ENCODE data around the gene SPTB. TPM values are rescaled to one million over a fixed set of nuclear protein-coding genes. Genes with fewer than 3 reads are reported as not detected.

Gene SPTB
- total RNA-seq, 1 experiment from 2014 or later: 0.43 TPM

DNA sequence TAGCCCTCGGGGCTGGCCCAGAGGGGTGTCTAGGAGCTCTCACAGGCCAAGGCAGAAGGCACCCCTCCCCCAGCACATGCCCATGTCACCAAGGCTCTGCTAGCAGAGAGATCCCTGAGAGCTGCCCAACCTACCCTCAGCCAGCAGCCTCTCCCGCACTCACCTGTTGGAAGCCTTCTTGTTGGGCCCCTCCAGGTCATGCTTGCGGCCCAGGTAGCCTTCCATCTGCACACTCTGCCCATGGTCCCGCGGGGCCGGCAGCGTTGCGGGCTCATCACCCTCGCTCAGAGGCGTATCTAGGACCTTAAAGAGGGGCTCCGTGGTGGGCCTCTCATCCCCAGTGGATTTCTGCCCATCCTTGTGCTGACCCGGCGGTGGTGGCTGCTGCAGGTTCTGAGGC, 126.3 kb downstream of the SPTB start:
- ChIA-PET CTCF (interaction anchor here (0.5 to 0.9 kb wide), 2 partner anchors 11 to 147 kb away, joined by 3 to 4 read pairs; no protein-coding TSS in a partner anchor), POLR2A (ENCODE audit: low non-redundant PET) (no interaction called here)
- no peak overlapping the region for H3K4me3 ChIP-seq (ENCODE audit: low read depth, low read length, poor library complexity, severe bottlenecking)
- no peaks in the 10 kb centered on the region for H3K4me1 ChIP-seq (ENCODE audit: insufficient read depth, low read length, poor library complexity, severe bottlenecking)
- H3K27ac ChIP-seq (ENCODE audit: low read depth, low read length, poor library complexity, severe bottlenecking): no peak overlapping the region
- intact Hi-C loops (cut with micrococcal nuclease; ENCODE audit: unreplicated experiment): no loop called here
- no TSS peak for BruUV-seq (replicated peaks)
- no peaks in the 10 kb centered on the region for H3K36me3 ChIP-seq (ENCODE audit: insufficient read depth, low read length, poor library complexity, severe bottlenecking)
- H3K9me3 ChIP-seq (ENCODE audit: low read depth, low read length, poor library complexity, severe bottlenecking): no peaks in the 10 kb centered on the region
- no peak for DNase-seq (ENCODE audit: low spot score)
- H3K27me3 ChIP-seq (replicated peaks; ENCODE audit: insufficient read depth, low read depth, low read length, poor library complexity): no peaks in the 10 kb centered on the region
- TF ChIP-seq, protein P1, sequence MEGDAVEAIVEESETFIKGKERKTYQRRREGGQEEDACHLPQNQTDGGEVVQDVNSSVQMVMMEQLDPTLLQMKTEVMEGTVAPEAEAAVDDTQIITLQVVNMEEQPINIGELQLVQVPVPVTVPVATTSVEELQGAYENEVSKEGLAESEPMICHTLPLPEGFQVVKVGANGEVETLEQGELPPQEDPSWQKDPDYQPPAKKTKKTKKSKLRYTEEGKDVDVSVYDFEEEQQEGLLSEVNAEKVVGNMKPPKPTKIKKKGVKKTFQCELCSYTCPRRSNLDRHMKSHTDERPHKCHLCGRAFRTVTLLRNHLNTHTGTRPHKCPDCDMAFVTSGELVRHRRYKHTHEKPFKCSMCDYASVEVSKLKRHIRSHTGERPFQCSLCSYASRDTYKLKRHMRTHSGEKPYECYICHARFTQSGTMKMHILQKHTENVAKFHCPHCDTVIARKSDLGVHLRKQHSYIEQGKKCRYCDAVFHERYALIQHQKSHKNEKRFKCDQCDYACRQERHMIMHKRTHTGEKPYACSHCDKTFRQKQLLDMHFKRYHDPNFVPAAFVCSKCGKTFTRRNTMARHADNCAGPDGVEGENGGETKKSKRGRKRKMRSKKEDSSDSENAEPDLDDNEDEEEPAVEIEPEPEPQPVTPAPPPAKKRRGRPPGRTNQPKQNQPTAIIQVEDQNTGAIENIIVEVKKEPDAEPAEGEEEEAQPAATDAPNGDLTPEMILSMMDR (conservative IDR thresholded peaks at IDR 0.05; ENCODE audit: low read depth, low read length): no peak
- no peak for TF ChIP-seq EZH2 (IDR thresholded peaks at IDR 0.05; ENCODE audit: borderline replicate concordance, low read depth, low read length, poor library complexity, severe bottlenecking)

DNA sequence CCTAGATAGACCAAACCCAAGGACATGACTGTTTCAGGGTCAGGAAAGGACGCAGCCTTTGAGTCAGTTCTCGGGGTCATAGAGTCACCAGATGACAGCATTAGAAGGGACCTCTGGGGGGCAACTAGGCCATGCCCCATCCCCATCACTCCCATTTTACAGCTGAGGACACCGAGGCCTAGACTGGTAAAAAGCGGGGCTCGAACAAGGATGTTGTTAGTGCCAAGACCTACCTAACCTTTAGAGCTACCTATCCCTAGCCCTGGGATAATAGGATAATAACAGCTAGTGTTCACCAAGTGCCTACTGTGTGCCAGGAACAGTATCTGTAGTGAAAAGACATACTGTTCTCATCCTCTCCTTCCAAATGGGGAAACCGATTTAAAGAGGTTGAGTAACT, 126.8 kb downstream of the SPTB start:
- no peak for DNase-seq (ENCODE audit: low spot score)
- Histone ChIP-seq H3K4me3 (ENCODE audit: low read depth, low read length, poor library complexity, severe bottlenecking) (no peak overlapping the region), H3K27me3 (replicated peaks; ENCODE audit: insufficient read depth, low read depth, low read length, poor library complexity) (no peaks in the 10 kb centered on the region), H3K27ac (ENCODE audit: low read depth, low read length, poor library complexity, severe bottlenecking) (no peak overlapping the region), H3K4me1 (ENCODE audit: insufficient read depth, low read length, poor library complexity, severe bottlenecking) (no peaks in the 10 kb centered on the region), H3K9me3 (ENCODE audit: low read depth, low read length, poor library complexity, severe bottlenecking) (no peaks in the 10 kb centered on the region), H3K36me3 (ENCODE audit: insufficient read depth, low read length, poor library complexity, severe bottlenecking) (no peaks in the 10 kb centered on the region)
- CTCF ChIA-PET: interaction anchor here (0.5 to 0.9 kb wide), 2 partner anchors 12 to 148 kb away, joined by 3 to 4 read pairs; no protein-coding TSS in a partner anchor
- intact Hi-C loops (cut with micrococcal nuclease; ENCODE audit: unreplicated experiment): no loop called here
- BruUV-seq (replicated peaks): TSS peak; percentile 12
- TF ChIP-seq EZH2 (IDR thresholded peaks at IDR 0.05; ENCODE audit: borderline replicate concordance, low read depth, low read length, poor library complexity, severe bottlenecking): no peak
- TF ChIP-seq, protein P1 (conservative IDR thresholded peaks at IDR 0.05; ENCODE audit: low read depth, low read length): no peak
- POLR2A ChIA-PET (ENCODE audit: low non-redundant PET): no interaction called here

DNA sequence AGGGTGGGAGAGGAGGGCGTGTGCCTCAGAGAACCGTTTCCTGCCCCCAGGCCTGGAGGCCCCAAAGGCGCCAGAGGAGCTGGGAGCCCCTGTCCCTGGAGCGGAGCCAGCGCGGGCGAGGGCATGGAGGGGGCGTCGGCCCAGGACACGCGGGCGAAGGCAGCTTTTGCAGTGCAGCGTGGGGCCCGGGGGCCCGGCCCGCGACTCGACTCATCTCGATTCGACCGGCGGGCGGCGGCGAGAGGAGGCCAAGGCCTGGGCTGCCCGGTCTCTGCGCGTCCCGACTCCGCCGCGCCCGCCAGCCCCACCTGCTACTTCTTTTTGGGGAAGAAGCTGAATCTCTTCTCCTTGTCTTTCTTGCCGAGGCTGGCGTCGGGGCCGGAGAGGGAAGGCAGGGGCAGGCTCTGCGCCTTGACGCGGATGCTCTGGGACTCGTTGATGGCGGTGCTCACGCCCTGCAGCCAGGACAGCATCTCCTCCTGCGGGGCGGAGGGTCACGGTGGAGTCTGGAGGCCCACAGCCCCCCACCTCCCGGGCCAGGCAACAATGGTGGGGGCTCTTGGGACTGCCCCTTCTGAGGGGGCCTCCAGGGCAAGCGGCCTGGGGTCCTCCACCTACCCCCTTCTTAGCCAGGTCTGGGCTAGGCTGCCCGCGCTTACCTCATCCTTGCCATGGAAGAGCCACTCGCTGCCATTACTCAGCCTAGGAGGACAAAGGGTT, 130.6 kb downstream of the SPTB start:
- intact Hi-C loops (cut with micrococcal nuclease; ENCODE audit: unreplicated experiment): no loop called here
- no peak for DNase-seq (ENCODE audit: low spot score)
- no TSS peak for BruUV-seq (replicated peaks)
- Histone ChIP-seq H3K4me1 (ENCODE audit: insufficient read depth, low read length, poor library complexity, severe bottlenecking) (no peaks in the 10 kb centered on the region), H3K27me3 (replicated peaks; ENCODE audit: insufficient read depth, low read depth, low read length, poor library complexity) (no peaks in the 10 kb centered on the region), H3K36me3 (ENCODE audit: insufficient read depth, low read length, poor library complexity, severe bottlenecking) (no peaks in the 10 kb centered on the region), H3K9me3 (ENCODE audit: low read depth, low read length, poor library complexity, severe bottlenecking) (no peaks in the 10 kb centered on the region), H3K4me3 (ENCODE audit: low read depth, low read length, poor library complexity, severe bottlenecking) (no peak overlapping the region), H3K27ac (ENCODE audit: low read depth, low read length, poor library complexity, severe bottlenecking) (no peak overlapping the region)
- POLR2A ChIA-PET (ENCODE audit: low non-redundant PET): no interaction called here
- TF ChIP-seq, protein P1 (conservative IDR thresholded peaks at IDR 0.05; ENCODE audit: low read depth, low read length): no peak
- no peak for TF ChIP-seq EZH2 (IDR thresholded peaks at IDR 0.05; ENCODE audit: borderline replicate concordance, low read depth, low read length, poor library complexity, severe bottlenecking)
- CTCF ChIA-PET: interaction anchor here (0.7 kb wide), 1 partner anchor 16 kb away, joined by 9 read pairs; no protein-coding TSS in a partner anchor
